SK-N-SH treated with all-trans-retinoic acid at 6 μM for 48 hours (cell line): ENCODE results near the gene PSME2.
A peak's percentile ranks its signal among the peaks of the same experiment; 100 is the strongest.

Experiments used
- ATAC-seq: fragments of 200-7000 bp; cut with Tn5 transposase; 3 replicates; pipeline ENCODE4 v1.9.1; 2020; ENCODE audit warnings: mild to moderate bottlenecking, moderate library complexity
- ARNTL ChIP-seq: fragments of 450-650 bp; formaldehyde crosslinking; IDR thresholded peaks from 2 replicates; pipeline ENCODE4 v1.5.0; 2020; ENCODE audit warnings: low read depth, mild to moderate bottlenecking, moderate library complexity, borderline replicate concordance
- BACH2 ChIP-seq: fragments of 250-450 bp; sonication (Bioruptor Pico); IDR thresholded peaks from 2 replicates; pipeline ENCODE4 v1.9.0; 2021; ENCODE audit warnings: mild to moderate bottlenecking, borderline replicate concordance
- CSDC2 ChIP-seq: fragments of 250-450 bp; sonication (Bioruptor Pico); IDR thresholded peaks from 2 replicates; pipeline ENCODE4 v1.5.0; 2020; ENCODE audit warnings: mild to moderate bottlenecking, moderate library complexity
- GLIS3 ChIP-seq: fragments of 250-450 bp; sonication (Bioruptor Pico); IDR thresholded peaks from 2 replicates; pipeline ENCODE4 v1.5.0; 2020; ENCODE audit warnings: mild to moderate bottlenecking, moderate library complexity
- ISL1 ChIP-seq: fragments of 250-450 bp; sonication (Bioruptor Pico); IDR thresholded peaks from 2 replicates; pipeline ENCODE4 v2.1.2; 2022; ENCODE audit warnings: mild to moderate bottlenecking, moderate library complexity
- OSR1 ChIP-seq: fragments of 250-450 bp; sonication (Bioruptor Pico); IDR thresholded peaks from 2 replicates; pipeline ENCODE4 v1.8.0; 2022; ENCODE audit warnings: moderate library complexity, mild to moderate bottlenecking, inconsistent platforms
- PPARA ChIP-seq: fragments of 250-450 bp; sonication (Bioruptor Pico); IDR thresholded peaks from 2 replicates; pipeline ENCODE4 v1.5.0; 2020; ENCODE audit warnings: mild to moderate bottlenecking, borderline replicate concordance
- RARB ChIP-seq: fragments of 250-450 bp; sonication (Bioruptor Pico); IDR thresholded peaks from 2 replicates; pipeline ENCODE4 v1.8.0; 2021; ENCODE audit warnings: mild to moderate bottlenecking, moderate library complexity
- SNAI2 ChIP-seq: fragments of 250-450 bp; sonication (Bioruptor Pico); IDR thresholded peaks from 2 replicates; pipeline ENCODE4 v1.5.0; 2020; ENCODE audit warnings: mild to moderate bottlenecking, moderate library complexity
- TCF4 ChIP-seq: fragments of 250-450 bp; sonication (Bioruptor Pico); IDR thresholded peaks from 2 replicates; pipeline ENCODE4 v1.8.0; 2021; ENCODE audit warnings: mild to moderate bottlenecking, moderate library complexity, borderline replicate concordance
- TOX ChIP-seq: fragments of 250-450 bp; sonication (Bioruptor Pico); IDR thresholded peaks from 2 replicates; pipeline ENCODE4 v1.8.0; 2021; ENCODE audit warnings: mild to moderate bottlenecking, moderate library complexity, borderline replicate concordance
- ZC3H10 ChIP-seq: fragments of 250-450 bp; sonication (Bioruptor Pico); IDR thresholded peaks from 2 replicates; pipeline ENCODE4 v1.5.1; 2021; ENCODE audit warnings: mild to moderate bottlenecking, moderate library complexity
- ZFP3 ChIP-seq: fragments of 250-450 bp; sonication (Bioruptor Pico); IDR thresholded peaks from 2 replicates; pipeline ENCODE4 v1.5.0; 2020; ENCODE audit warnings: mild to moderate bottlenecking, moderate library complexity
- ZFP30 ChIP-seq: fragments of 450-650 bp; formaldehyde crosslinking; IDR thresholded peaks from 2 replicates; pipeline ENCODE4 v1.5.0; 2022; ENCODE audit warnings: mild to moderate bottlenecking, moderate library complexity
- ZNF565 ChIP-seq: fragments of 450-650 bp; formaldehyde crosslinking; conservative IDR thresholded peaks from 2 replicates; pipeline ENCODE4 v1.5.0; 2020; ENCODE audit warnings: low read depth, mild to moderate bottlenecking, moderate library complexity
- ZNF8 ChIP-seq: fragments of 450-650 bp; formaldehyde crosslinking; IDR thresholded peaks from 2 replicates; pipeline ENCODE4 v1.5.0; 2020; ENCODE audit warnings: mild to moderate bottlenecking, moderate library complexity
- TF ChIP-seq, protein P1 (sequence below): fragments of 250-450 bp; sonication (Bioruptor Pico); IDR thresholded peaks from 2 replicates; pipeline ENCODE4 v1.5.1; 2021; ENCODE audit warnings: mild to moderate bottlenecking, moderate library complexity
- TF ChIP-seq, protein P2 (sequence below): fragments of 250-450 bp; sonication (Bioruptor Pico); IDR thresholded peaks from 2 replicates; pipeline ENCODE4 v1.5.1; 2020; ENCODE audit warnings: low read depth, mild to moderate bottlenecking, moderate library complexity
- TF ChIP-seq, protein P3 (sequence below): fragments of 250-450 bp; sonication (Bioruptor Pico); IDR thresholded peaks from 2 replicates; pipeline ENCODE4 v1.8.0; 2021; ENCODE audit warnings: low read depth, mild to moderate bottlenecking, moderate library complexity, borderline replicate concordance
- TF ChIP-seq, protein P4 (sequence below): fragments of 250-450 bp; sonication (Bioruptor Pico); IDR thresholded peaks from 2 replicates; pipeline ENCODE4 v1.8.0; 2020; ENCODE audit warnings: mild to moderate bottlenecking, moderate library complexity, borderline replicate concordance
- TF ChIP-seq, protein P5 (sequence below): fragments of 250-450 bp; sonication (Bioruptor Pico); IDR thresholded peaks from 2 replicates; pipeline ENCODE4 v1.5.0; 2020; ENCODE audit warnings: mild to moderate bottlenecking, moderate library complexity

PSME2 gene

DNA sequence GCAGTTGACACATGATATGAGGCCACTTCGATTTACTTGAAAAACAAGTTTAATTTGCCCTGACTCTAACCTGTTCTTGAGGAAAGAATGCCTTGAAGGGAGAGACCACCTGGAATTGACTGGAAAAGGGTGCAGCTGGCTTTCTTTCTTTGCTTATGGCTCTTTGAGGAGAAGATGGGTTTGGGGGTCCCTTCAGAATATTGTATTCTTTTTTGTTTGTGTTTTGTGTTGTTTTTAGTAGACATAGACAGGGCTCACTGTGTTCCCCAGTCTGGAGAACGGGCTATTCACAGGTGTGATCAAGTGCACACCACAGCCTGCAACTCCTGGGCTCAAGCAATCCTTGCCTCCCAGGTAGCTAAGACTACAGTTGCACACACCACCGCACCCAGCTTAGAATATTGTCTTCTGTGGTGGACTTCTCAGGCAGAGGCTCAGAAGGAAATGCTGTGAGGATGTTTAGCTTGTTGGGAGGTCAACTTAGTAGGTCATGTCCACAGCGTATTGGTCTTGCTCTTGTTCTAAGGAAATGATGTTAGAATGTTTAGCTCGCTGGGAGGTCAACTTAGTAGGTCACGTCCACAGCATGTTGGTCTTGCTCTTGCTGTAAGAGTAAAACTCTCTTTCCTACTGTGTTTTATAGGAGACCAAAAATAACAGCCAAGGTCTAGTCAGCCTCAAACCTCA, 30.1 kb downstream of the PSME2 start:
- TF ChIP-seq ZNF565 (CRISPR knock-in tag) (no peak), PPARA (CRISPR knock-in tag) (no peak), BACH2 (CRISPR knock-in tag) (no peak), TOX (CRISPR knock-in tag) (no peak), ZFP3 (CRISPR knock-in tag) (no peak), GLIS3 (CRISPR knock-in tag) (no peak), TCF4 (no peak), SNAI2 (CRISPR knock-in tag) (no peak), ZC3H10 (CRISPR knock-in tag) (no peak), OSR1 (CRISPR knock-in tag) (no peak), CSDC2 (CRISPR knock-in tag) (no peak), ISL1 (CRISPR knock-in tag) (no peak), RARB (CRISPR knock-in tag) (no peak), ZNF8 (CRISPR knock-in tag) (no peak), ZFP30 (CRISPR knock-in tag) (no peak)
- TF ChIP-seq, protein P1, sequence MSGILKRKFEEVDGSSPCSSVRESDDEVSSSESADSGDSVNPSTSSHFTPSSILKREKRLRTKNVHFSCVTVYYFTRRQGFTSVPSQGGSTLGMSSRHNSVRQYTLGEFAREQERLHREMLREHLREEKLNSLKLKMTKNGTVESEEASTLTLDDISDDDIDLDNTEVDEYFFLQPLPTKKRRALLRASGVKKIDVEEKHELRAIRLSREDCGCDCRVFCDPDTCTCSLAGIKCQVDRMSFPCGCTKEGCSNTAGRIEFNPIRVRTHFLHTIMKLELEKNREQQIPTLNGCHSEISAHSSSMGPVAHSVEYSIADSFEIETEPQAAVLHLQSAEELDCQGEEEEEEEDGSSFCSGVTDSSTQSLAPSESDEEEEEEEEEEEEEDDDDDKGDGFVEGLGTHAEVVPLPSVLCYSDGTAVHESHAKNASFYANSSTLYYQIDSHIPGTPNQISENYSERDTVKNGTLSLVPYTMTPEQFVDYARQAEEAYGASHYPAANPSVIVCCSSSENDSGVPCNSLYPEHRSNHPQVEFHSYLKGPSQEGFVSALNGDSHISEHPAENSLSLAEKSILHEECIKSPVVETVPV (CRISPR knock-in tag) = no peak
- TF ChIP-seq, protein P2, sequence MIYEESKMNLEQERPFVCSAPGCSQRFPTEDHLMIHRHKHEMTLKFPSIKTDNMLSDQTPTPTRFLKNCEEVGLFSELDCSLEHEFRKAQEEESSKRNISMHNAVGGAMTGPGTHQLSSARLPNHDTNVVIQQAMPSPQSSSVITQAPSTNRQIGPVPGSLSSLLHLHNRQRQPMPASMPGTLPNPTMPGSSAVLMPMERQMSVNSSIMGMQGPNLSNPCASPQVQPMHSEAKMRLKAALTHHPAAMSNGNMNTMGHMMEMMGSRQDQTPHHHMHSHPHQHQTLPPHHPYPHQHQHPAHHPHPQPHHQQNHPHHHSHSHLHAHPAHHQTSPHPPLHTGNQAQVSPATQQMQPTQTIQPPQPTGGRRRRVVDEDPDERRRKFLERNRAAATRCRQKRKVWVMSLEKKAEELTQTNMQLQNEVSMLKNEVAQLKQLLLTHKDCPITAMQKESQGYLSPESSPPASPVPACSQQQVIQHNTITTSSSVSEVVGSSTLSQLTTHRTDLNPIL (CRISPR knock-in tag) = no peak
- TF ChIP-seq, protein P3, sequence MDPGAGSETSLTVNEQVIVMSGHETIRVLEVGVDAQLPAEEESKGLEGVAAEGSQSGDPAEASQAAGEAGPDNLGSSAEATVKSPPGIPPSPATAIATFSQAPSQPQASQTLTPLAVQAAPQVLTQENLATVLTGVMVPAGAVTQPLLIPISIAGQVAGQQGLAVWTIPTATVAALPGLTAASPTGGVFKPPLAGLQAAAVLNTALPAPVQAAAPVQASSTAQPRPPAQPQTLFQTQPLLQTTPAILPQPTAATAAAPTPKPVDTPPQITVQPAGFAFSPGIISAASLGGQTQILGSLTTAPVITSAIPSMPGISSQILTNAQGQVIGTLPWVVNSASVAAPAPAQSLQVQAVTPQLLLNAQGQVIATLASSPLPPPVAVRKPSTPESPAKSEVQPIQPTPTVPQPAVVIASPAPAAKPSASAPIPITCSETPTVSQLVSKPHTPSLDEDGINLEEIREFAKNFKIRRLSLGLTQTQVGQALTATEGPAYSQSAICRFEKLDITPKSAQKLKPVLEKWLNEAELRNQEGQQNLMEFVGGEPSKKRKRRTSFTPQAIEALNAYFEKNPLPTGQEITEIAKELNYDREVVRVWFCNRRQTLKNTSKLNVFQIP = no peak
- TF ChIP-seq, protein P4, sequence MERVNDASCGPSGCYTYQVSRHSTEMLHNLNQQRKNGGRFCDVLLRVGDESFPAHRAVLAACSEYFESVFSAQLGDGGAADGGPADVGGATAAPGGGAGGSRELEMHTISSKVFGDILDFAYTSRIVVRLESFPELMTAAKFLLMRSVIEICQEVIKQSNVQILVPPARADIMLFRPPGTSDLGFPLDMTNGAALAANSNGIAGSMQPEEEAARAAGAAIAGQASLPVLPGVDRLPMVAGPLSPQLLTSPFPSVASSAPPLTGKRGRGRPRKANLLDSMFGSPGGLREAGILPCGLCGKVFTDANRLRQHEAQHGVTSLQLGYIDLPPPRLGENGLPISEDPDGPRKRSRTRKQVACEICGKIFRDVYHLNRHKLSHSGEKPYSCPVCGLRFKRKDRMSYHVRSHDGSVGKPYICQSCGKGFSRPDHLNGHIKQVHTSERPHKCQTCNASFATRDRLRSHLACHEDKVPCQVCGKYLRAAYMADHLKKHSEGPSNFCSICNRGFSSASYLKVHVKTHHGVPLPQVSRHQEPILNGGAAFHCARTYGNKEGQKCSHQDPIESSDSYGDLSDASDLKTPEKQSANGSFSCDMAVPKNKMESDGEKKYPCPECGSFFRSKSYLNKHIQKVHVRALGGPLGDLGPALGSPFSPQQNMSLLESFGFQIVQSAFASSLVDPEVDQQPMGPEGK (CRISPR knock-in tag) = no peak
- ATAC-seq = no peak

DNA sequence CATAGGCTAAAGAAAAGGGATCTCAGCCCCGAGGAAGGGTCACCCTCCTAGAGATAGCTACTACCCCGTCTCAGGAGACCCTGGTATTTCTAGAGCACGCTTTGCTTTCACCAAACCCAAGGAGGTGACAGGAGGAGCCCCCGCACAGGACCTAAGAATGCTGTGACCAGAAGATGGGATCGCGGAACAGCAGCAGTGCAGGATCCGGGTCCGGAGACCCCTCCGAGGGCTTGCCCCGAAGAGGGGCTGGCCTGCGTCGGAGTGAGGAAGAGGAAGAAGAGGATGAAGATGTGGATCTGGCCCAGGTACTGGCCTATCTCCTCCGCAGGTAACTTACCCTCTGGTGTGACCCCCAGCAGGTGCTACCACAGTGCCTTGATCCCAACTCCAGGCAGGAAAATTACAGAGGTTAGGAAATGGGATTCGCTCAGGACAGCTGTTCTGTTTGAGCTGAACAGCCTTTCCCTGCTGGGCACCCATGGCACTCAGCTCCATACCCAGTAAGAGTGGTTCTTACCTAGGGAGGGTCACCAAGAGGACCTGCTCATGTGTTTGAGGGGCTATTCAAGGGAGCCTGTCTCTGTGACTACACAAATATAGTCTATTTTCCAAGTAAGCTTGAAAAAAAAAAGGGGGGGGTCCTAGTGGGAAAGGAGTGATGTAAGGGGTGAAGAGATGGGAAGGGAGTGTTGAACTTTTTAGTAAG, 30.8 kb downstream of the PSME2 start:
- no peak for ATAC-seq
- TF ChIP-seq SNAI2 (CRISPR knock-in tag) (no peak), BACH2 (CRISPR knock-in tag) (no peak), ARNTL (CRISPR knock-in tag) (no peak), TOX (CRISPR knock-in tag) (no peak)

DNA sequence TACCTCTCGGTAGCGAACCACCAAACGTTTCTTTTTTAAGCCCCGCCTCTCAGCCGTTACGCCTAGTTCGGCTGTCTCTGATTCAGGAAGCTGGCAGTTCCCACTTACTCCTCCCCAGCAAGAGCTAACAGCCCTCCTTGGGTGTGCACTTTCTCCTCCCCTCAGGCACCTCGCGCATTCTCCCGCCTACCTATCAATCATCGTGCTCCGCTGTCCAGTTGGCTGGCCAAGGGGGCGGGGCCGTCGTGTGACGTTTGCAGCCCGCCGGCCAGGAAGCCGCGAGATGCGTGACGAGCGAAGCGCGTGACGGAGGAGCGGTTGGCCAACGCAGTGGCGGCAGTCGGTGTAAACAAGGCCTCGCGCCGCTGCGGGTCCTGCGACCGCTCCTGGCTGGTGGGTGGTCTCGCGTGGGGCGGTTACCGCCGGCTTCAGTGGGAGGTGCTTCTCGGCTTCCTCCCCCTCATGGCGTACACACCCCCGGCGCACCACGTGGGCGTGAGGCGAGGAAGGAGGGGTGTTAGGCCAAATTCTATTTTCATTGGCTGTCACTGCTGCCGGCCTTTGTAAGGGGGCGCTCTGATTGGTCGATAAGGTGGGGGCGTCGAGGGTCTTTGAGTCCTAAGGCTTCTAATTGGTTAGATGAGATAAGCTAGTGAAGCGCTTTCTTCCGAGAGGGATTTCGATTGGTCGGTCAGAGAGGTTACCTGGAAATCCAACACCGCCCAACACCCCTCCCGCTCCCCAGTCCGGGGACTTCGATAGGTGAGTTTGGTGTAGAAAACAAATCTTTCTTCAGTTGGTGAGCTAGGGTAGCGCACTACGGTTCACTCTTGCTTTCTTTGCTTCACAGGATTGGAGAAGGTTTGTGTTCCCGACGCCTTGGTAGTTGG, 31.6 kb downstream of the PSME2 start, which contains the start of the genes DCAF11 and NRL:
Gene DCAF11 (plus strand): TSS at position 246 of the 890 bp plus-strand sequence. CDS start 818 bp downstream, outside the sequence.
Gene NRL (minus strand): TSS at position 418 of the 890 bp plus-strand sequence. CDS start 32,101 bp downstream, outside the sequence.
- peak; percentile 93 for ATAC-seq
- TF ChIP-seq SNAI2 (CRISPR knock-in tag) = no peak
- TF ChIP-seq, protein P5, sequence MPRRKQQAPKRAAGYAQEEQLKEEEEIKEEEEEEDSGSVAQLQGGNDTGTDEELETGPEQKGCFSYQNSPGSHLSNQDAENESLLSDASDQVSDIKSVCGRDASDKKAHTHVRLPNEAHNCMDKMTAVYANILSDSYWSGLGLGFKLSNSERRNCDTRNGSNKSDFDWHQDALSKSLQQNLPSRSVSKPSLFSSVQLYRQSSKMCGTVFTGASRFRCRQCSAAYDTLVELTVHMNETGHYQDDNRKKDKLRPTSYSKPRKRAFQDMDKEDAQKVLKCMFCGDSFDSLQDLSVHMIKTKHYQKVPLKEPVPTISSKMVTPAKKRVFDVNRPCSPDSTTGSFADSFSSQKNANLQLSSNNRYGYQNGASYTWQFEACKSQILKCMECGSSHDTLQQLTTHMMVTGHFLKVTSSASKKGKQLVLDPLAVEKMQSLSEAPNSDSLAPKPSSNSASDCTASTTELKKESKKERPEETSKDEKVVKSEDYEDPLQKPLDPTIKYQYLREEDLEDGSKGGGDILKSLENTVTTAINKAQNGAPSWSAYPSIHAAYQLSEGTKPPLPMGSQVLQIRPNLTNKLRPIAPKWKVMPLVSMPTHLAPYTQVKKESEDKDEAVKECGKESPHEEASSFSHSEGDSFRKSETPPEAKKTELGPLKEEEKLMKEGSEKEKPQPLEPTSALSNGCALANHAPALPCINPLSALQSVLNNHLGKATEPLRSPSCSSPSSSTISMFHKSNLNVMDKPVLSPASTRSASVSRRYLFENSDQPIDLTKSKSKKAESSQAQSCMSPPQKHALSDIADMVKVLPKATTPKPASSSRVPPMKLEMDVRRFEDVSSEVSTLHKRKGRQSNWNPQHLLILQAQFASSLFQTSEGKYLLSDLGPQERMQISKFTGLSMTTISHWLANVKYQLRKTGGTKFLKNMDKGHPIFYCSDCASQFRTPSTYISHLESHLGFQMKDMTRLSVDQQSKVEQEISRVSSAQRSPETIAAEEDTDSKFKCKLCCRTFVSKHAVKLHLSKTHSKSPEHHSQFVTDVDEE (CRISPR knock-in tag) = 0 out of 2 replicates have a peak, but pooled peaks have one; percentile 27
